Mesothelial cell of epicardium (in vitro differentiated cells): Measurements from ENCODE around the gene CCHCR1. TPM values are rescaled to one million over a fixed set of nuclear protein-coding genes. Genes with fewer than 3 reads are reported as not detected.

Experiments
- DNase-seq, 2 experiments: peaks; one replicate each; pipeline ENCODE4 v3.0.0; 2021; ENCODE audit warnings: low spot score in 2 of 2; ENCODE audit not compliant: unreplicated experiment in 2 of 2
- H3K27ac Mint-ChIP-seq: 2 replicates; pipeline ENCODE4 v1.8.0; 2021; ENCODE audit warnings: mixed read lengths
- H3K27me3 Mint-ChIP-seq: 2 replicates; pipeline ENCODE4 v1.8.0; 2021; ENCODE audit warnings: low read depth, mixed read lengths
- H3K36me3 Mint-ChIP-seq: 2 replicates; pipeline ENCODE4 v1.8.0; 2021; ENCODE audit warnings: mixed read lengths
- H3K4me1 Mint-ChIP-seq: 2 replicates; pipeline ENCODE4 v1.8.0; 2021; ENCODE audit warnings: mixed read lengths
- H3K4me3 Mint-ChIP-seq: 2 replicates; pipeline ENCODE4 v1.8.0; 2021; ENCODE audit warnings: mild to moderate bottlenecking, moderate library complexity, mixed read lengths
- H3K9me3 Mint-ChIP-seq: 2 replicates; pipeline ENCODE4 v1.8.0; 2021; ENCODE audit warnings: mixed read lengths
- total RNA-seq: library from RNA; stranded (reverse); gene quantifications from 3 replicates; pipeline ENCODE4 v1.2.1, GENCODE V29; 2021
- TF ChIP-seq, protein P1 (sequence below): fragments of 200-600 bp; sonication (generic); IDR thresholded peaks from one replicate; pipeline ENCODE4 v1.5.0; 2021; ENCODE audit warnings: antibody characterized with exemption; ENCODE audit not compliant: unreplicated experiment

The CCHCR1 gene
- total RNA-seq, 1 donor from 2014 or later = 36.6 TPM

- H3K36me3 Mint-ChIP-seq = no peaks in the 10 kb centered on the region
- peaks cover 15% of the 10 kb centered on the region for H3K27me3 Mint-ChIP-seq
- DNase-seq = no peak
- no peaks in the 10 kb centered on the region for H3K9me3 Mint-ChIP-seq
- peaks cover 10% of the 10 kb centered on the region for H3K4me1 Mint-ChIP-seq
- TF ChIP-seq, protein P1, sequence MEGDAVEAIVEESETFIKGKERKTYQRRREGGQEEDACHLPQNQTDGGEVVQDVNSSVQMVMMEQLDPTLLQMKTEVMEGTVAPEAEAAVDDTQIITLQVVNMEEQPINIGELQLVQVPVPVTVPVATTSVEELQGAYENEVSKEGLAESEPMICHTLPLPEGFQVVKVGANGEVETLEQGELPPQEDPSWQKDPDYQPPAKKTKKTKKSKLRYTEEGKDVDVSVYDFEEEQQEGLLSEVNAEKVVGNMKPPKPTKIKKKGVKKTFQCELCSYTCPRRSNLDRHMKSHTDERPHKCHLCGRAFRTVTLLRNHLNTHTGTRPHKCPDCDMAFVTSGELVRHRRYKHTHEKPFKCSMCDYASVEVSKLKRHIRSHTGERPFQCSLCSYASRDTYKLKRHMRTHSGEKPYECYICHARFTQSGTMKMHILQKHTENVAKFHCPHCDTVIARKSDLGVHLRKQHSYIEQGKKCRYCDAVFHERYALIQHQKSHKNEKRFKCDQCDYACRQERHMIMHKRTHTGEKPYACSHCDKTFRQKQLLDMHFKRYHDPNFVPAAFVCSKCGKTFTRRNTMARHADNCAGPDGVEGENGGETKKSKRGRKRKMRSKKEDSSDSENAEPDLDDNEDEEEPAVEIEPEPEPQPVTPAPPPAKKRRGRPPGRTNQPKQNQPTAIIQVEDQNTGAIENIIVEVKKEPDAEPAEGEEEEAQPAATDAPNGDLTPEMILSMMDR = no peak
- H3K4me3 Mint-ChIP-seq = no peak overlapping the region
- H3K27ac Mint-ChIP-seq = no peak overlapping the region
Observed at GRCh38 chr6:31163922-31164321, 6.3 kb upstream of the CCHCR1 start.

DNA sequence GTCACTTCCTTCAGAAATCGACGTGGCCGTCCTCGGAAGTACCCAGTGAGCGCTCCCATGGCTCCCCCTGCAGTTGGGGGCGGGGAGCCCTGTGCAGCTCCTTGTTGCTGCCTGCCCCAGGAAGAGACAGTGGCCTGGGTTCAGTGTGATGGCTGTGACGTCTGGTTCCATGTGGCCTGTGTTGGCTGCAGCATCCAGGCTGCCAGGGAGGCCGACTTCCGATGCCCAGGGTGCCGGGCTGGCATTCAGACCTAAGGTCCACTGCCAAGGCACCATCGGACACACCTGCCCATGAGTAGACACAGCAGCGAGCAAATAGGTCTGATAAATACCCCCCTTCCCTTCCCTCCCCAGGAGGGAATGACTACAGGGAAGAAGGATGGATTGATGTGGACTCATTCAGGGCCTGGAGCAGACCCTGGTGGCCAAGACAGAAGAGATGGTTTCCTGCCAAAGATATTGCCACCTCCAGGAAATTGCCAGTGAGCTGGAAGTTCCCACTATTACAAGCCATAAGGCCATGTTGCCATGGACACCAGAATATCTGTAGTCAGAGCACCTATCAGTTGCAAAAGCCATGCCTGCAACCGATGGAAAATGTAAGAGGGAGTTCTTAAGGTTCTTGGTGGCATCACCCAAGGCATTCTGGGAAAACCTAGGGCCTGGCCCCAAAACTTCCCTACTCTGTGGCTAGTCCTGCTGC lies 5.0 kb upstream of the CCHCR1 start:
- TF ChIP-seq, protein P1 = no peak
- Mint-ChIP-seq H3K4me3 (no peak overlapping the region), H3K27ac (no peak overlapping the region), H3K36me3 (no peaks in the 10 kb centered on the region), H3K27me3 (peaks cover 5% of the 10 kb centered on the region), H3K4me1 (peaks cover 19% of the 10 kb centered on the region), H3K9me3 (no peaks in the 10 kb centered on the region)
- DNase-seq = no peak

DNA sequence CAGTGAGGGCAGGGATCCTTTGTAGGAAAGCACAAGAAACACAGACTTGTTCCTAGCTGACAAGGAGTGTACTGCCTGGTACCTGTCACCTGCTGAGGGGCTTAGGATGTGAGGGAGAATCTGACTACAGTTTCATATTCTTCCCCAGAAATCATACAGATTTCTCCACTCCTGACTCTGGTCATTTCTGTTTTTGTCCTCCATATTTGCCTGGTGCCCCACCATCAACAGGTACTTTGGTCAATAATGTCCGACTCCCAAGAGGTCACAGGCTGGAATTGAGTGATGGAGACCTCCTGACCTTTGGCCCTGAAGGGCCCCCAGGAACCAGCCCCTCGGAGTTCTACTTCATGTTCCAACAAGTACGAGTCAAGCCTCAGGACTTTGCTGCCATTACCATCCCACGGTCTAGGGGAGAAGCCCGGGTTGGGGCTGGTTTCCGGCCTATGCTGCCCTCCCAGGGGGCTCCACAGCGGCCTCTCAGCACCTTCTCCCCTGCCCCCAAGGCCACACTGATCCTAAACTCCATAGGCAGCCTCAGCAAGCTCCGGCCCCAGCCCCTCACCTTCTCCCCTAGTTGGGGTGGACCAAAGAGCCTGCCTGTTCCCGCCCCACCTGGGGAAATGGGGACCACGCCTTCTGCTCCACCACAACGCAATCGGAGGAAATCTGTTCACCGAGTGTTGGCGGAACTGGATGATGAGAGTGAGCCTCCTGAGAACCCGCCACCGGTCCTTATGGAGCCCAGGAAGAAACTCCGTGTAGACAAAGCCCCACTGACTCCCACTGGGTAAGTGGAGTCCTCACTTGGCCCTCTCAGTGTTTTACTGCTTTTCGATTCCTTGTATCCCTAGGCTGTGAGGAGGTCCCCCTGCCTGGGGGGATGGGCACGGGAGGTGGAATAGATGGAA lies 3.9 kb upstream of the CCHCR1 start:
- Mint-ChIP-seq H3K27ac (no peak overlapping the region), H3K36me3 (no peaks in the 10 kb centered on the region), H3K4me3 (no peak overlapping the region), H3K4me1 (peaks cover 26% of the 10 kb centered on the region), H3K9me3 (no peaks in the 10 kb centered on the region), H3K27me3 (no peaks in the 10 kb centered on the region)
- DNase-seq = no peak
- TF ChIP-seq, protein P1 = no peak

GRCh38 chr6:31158863-31159855 lies 1.6 kb upstream of the CCHCR1 start:
- no peaks in the 10 kb centered on the region for H3K9me3 Mint-ChIP-seq
- peak overlapping the region; percentile 85 for H3K27ac Mint-ChIP-seq
- H3K4me3 Mint-ChIP-seq = peak overlapping the region; percentile 77
- no peaks in the 10 kb centered on the region for H3K27me3 Mint-ChIP-seq
- peaks cover 8% of the 10 kb centered on the region for H3K36me3 Mint-ChIP-seq
- peaks cover 26% of the 10 kb centered on the region for H3K4me1 Mint-ChIP-seq
- DNase-seq = no peak
- TF ChIP-seq, protein P1 = no peak

GRCh38 chr6:31158140-31158862 lies 699 bp upstream of the CCHCR1 start, which contains the start of gene TCF19:
Gene TCF19, plus strand, starts transcription at chr6:31158589. Its CDS starts 881 bp downstream, at chr6:31159470.
- peak; percentile 99 for DNase-seq
- TF ChIP-seq, protein P1 = no peak
- Mint-ChIP-seq H3K36me3 (peaks cover 8% of the 10 kb centered on the region), H3K9me3 (no peaks in the 10 kb centered on the region), H3K27me3 (no peaks in the 10 kb centered on the region), H3K4me3 (peak within 1 kb of the TSS; percentile 77), H3K4me1 (peaks cover 26% of the 10 kb centered on the region), H3K27ac (peak within 1 kb of the TSS; percentile 85)
